HG03060 (cell line): ENCODE results near the gene WDTC1.
"Not testable (repeated sequence)": the region's sequence is repeated elsewhere in the genome, so short reads cannot be mapped to it uniquely, and the experiment has no call there.

Experiments
- ATAC-seq: cut with Tn5 transposase; IDR thresholded peaks from one replicate; pipeline ENCODE4 v1.9.1; 2021; ENCODE audit warnings: low read depth, moderate number of reproducible peaks; ENCODE audit not compliant: unreplicated experiment

WDTC1 gene, protein sequence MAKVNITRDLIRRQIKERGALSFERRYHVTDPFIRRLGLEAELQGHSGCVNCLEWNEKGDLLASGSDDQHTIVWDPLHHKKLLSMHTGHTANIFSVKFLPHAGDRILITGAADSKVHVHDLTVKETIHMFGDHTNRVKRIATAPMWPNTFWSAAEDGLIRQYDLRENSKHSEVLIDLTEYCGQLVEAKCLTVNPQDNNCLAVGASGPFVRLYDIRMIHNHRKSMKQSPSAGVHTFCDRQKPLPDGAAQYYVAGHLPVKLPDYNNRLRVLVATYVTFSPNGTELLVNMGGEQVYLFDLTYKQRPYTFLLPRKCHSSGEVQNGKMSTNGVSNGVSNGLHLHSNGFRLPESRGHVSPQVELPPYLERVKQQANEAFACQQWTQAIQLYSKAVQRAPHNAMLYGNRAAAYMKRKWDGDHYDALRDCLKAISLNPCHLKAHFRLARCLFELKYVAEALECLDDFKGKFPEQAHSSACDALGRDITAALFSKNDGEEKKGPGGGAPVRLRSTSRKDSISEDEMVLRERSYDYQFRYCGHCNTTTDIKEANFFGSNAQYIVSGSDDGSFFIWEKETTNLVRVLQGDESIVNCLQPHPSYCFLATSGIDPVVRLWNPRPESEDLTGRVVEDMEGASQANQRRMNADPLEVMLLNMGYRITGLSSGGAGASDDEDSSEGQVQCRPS

DNA sequence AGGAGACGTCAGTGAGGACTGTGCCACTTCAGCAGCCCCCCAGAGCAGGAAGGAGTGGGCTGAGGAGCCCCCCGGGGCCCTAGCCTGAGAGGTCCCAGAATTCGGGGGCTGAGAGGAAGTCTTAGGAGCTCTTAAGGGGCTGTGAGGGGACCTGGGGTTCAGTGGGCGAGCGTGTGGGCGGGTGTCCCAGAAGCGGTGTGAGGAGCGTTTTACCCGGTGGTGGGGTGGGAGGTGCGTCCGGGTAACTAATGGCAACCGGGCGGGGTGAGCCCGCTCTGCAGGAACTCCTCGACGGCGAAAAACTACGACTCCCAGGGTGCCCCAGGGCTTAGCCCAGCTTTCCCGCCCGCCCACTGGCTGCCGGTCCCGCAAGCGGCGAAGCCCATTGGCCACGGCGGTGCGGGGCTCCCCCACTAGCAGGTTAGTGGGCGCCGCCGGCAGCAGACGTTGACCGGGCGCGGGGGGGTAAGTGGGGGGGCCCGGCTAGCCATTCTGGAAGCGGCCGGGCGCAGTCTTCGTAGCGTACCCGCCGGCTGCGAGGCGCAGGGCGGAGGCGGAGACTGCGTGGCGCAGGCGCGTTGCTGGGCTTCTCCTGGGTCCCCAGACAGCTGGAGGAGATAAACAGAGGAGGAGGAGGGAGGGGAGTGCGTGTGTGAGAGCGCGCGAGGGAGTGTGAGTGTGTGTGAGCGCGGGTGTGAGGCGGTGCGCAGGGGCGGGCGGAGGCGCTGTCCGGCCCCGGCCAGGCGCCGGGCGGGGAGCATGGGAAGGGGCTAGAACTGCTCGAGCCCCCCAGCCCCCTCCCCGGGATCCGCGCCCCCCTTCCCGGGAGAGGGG lies at the start of gene WDTC1:
Gene WDTC1, plus strand, starts transcription at position 584 of the 834 bp plus-strand sequence. CDS start 26,423 bp downstream, outside the sequence.
- ATAC-seq, result peak; percentile 68

- not testable (repeated sequence) for ATAC-seq
Observed at GRCh38 chr1:27184665-27185064, 49.8 kb upstream of the WDTC1 start.

DNA sequence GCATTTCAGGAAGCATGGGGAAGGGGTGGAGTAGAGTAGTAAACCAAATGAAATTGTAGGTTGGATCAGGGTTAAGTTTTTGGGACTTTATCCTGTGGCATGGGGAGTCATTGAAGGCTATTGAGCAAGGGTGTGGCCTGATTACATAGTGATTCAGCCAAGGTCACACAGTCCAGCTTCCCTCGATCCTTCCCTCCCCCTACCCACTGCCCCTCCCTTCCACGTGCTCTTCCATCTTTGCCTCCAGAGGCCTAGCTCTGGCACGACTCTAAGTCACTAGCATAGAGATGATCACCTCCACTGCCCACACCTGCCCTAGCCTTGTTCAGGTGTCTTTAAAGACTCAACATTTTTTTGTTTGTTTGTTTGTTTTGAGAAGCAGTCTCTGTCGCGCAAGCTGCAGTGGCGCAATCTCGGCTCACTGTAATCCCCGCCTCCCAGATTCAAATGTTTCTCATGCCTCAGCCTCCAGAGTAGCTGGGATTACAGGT lies 42.3 kb upstream of the WDTC1 start:
- no peak for ATAC-seq

GRCh38 chr1:27193194-27193593 lies 41.2 kb upstream of the WDTC1 start:
- ATAC-seq, result no peak

GRCh38 chr1:27201295-27201694 lies 33.1 kb upstream of the WDTC1 start:
- ATAC-seq, result no peak

- ATAC-seq, result no peak
Observed at GRCh38 chr1:27203946-27204345, 30.5 kb upstream of the WDTC1 start.

DNA sequence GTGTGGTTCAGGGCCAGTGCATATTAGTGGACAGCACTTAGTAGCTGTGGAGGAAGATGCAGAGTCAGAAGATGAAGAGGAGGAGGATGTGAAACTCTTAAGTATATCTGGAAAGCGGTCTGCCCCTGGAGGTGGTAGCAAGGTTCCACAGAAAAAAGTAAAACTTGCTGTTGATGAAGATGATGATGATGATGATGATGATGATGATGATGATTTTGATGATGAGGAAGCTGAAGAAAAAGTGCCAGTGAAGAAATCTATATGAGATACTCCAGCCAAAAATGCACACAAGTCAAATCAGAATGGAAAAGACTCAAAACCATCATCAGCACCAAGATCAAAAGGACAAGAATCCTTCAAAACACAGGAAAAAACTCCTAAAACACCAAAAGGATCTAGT lies 27.2 kb upstream of the WDTC1 start:
- ATAC-seq, result not testable (repeated sequence)

DNA sequence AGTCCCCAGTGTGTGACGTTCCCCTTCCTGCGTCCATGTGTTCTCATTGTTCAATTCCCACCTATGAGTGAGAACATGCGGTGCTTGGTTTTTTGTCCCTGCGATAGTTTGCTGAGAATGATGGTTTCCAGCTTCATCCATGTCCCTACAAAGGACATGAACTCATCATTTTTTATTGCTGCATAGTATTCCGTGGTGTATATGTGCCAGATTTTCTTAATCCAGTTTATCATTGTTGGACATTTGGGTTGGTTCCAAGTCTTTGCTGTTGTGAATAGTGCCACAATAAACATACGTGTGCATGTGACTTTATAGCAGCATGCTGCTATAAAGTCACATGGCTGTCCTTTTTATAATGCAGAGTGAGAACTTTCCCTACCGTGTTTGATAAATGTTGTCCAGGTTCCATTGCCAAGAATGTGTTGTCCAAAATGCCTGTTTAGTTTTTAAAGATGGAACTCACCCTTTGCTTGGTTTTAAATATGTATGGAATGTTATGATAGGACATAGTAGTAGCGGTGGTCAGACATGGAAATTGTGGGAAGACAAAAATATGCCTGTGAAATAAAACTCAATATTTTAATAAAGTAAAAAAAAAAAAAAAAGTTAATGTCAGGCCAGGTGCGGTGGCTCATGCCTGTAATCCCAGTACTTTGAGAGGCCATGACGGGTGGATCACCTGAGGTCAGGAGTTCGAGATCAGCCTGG lies 26.1 kb upstream of the WDTC1 start:
- ATAC-seq, result not testable (repeated sequence)

- ATAC-seq, result no peak
Observed at GRCh38 chr1:27216466-27216865, 18.0 kb upstream of the WDTC1 start.

- ATAC-seq, result no peak
Observed at GRCh38 chr1:27217401-27217800, 17.0 kb upstream of the WDTC1 start.

DNA sequence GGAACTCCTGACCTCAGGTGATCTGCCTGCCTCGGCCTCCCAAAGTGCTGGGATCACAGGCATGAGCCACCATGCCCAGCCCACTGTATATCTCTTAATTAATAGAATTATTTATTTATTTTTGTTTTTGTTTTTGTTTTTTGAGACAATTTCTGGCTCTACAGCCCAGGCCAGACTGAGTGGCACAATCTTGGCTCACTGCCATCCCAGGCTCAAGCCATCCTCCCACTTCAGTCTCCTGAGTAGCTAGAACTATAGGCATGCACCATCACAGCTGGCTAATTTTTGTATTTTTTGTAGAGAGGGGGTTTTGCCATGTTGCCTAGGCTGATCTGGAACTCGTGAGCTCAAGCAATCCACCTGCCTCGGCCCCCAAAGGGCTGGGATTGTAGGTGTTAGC lies 15.7 kb upstream of the WDTC1 start:
- no peak for ATAC-seq

DNA sequence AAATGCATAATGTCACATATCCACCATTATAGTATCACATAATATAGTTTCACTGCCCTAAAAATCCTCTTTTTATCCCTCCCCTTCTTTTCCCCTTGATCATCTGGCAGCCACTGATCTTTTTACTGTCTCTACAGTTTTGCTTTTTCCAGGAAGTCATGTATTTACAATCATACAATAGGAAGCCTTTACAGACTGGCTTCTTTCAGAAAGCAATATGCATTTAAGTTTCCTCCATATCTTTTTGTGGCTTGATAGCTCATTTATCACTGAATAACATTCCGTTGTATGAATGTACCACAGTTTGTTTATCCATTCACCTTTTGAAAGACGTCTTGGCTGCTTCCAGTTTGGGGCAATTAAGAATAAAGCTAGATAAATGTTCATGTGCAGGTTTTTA lies 14.3 kb upstream of the WDTC1 start:
- no peak for ATAC-seq

DNA sequence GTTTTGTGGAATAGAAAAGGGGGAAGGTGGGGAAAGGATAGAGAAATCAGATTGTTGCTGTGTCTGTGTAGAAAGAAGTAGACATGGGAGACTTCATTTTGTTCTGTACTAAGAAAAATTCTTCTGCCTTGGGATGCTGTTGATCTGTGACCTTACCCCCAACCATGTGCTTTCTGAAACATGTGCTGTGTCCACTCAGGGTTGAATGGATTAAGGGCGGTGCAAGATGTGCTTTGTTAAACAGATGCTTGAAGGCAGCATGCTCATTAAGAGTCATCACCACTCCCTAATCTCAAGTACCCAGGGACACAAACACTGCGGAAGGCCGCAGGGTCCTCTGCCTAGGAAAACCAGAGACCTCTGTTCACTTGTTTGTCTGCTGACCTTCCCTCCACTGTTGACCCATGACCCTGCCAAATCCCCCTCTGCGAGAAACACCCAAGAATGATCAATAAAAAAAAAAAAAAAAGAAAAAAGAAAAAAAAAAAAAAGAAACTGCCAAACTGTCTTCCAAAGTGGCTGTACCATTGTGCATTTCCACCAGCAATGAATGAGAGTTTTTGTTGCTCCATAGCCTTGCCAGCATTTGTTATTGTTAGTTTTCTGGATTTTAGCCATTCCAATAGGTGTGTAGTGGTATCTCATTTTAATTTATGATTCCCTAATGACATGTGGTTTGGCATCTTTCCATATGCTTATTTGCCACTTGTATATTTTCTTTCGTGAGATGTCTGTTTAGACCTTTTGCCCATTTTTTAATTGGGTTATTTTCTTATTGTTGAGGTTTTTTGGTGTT lies 13.5 kb upstream of the WDTC1 start:
- not testable (repeated sequence) for ATAC-seq

GRCh38 chr1:27225621-27226020 lies 8.8 kb upstream of the WDTC1 start:
- no peak for ATAC-seq

DNA sequence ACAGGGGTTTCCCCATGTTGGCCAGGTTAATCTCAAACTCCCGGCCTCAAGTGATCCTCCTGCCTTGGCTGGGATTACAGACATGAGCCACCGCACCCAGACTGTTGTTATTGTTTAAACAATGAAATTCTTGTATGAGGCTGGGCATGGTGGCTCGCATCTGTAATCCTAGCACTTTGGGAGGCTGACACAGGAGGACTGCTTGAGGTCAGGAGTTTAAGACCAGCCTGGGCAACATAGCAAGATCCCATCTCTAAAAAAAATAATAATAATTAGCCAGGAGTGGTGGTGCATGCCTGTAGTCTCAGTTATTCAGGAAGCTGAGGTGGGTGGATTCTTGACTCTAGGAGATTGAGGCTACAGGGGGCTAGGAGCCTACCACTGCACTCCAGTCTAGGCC lies 6.7 kb upstream of the WDTC1 start:
- no peak for ATAC-seq

GRCh38 chr1:27233667-27234048 lies 774 bp upstream of the WDTC1 start:
- ATAC-seq, result no peak

DNA sequence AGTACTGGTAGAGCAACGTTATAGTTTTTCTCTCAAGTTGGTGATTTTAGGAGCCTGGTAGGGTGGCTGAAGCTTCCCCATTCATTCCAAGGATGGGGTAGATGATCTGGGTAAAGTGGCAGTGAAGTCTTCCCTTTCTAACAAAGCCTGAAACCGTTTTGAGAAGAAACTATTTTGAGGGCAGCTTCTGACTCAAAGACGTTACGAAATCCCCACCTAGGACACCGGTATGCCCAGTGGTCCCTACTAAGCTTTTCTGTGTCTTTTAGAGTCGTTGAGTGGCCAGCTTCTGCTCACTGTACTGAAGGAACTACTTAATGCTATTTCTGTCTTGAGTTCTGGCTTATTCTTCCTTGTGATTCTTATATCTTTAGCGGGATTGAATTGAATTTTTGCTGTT lies 1.4 kb downstream of the WDTC1 start:
- no peak for ATAC-seq

DNA sequence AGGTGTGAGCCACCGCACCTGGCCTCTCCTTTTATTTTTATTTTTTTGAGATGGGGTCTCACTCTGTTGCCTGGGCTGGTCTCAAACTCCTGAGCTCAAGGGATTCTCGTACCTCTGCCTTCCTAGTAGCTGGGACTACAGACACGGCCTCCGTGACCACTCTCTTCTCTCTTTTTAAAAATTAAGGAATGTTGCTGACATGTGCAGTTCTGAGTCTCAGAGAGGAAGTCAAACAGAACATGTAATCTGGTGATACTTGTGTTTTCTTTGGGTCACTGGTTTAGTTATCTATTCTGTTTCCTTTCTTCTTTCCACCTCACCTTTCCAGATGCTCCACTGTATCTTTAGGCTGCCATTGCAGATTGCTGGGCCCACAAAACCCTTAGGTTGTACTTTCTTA lies 2.7 kb downstream of the WDTC1 start:
- no peak for ATAC-seq

GRCh38 chr1:27238032-27238431 lies 3.6 kb downstream of the WDTC1 start:
- no peak for ATAC-seq

DNA sequence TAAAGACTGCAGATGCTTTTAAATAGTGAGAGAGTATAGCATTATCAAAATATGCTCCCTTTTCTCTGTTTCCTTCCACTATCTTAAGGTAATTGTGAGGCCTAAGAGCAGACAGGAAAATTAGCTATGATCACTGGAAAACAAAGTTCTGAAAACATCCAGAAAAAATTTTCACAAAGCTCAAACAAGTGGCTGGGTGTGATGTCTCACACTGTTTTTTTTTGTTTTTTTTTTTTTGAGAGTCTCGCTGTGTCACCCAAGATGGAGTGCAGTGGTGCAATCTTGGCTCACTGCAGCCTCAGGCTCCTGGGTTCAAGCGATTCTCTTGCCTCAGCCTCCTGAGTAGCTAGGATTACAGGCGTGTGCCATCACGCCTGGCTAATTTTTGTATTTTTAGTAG lies 7.2 kb downstream of the WDTC1 start:
- no peak for ATAC-seq
